Stimulated activated CD8-positive, alpha-beta memory T cell treated with anti-CD3 and anti-CD28 coated beads, Interleukin-12 subunit alpha, Interleukin-12 subunit beta, amount 100 ng/mL, for 24 hours (primary cell): ENCODE data around the gene MAML3.

Experiments used
- DNase-seq: peaks from one replicate; pipeline ENCODE4 v3.0.0-alpha.2; 2020; ENCODE audit errors: extremely low read depth

Gene MAML3

DNA sequence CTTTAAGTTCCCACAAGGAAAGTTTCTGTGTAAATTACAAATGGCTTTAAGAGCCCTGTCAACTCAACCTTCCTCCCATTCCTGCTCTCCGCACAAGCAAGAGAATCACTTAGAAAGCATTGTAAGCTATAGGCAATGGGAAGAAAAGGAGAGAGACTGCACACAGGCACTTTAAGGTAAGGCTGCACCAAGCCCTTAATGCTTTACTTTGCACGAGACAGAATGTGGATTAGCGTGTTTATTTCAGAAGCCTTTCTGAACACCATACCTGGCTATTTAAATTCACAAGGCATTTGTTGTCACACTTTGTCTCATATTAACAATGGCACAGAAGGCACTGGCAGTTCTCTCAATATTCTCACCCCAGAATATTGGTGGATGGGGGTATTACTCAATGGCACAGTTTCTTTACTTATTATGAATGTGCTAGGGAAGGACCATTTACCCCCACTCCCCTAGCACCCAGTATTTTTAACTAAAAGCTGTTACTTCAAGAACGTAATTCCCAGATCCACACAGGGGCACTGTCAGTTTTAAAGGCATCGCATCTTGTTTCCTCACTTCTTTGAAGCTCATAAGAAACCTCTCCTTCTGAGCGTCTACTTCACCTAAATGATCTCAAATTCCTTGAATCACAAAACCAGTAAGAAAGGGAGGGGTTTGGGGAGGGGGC is 150.0 kb downstream of the MAML3 start:
- no peak for DNase-seq

DNA sequence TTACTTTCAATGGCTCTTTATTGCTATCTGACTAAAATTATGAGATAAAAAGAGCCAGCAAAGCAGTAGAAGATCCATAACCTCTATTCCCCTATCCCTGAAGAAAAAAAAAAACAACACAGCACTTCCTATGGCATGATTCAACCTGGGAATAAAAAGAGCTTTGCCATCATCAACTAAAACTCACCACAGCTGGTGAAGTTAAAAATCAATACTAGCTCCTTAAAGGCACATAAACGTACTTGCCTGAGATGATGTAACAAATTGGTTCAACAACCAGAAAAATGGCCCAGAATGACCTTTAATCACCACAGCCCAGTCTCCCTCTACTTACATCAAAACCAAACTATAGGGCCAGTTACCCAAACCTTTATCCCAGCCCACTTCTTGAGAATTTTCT is 153.8 kb downstream of the MAML3 start:
- no peak for DNase-seq

DNA sequence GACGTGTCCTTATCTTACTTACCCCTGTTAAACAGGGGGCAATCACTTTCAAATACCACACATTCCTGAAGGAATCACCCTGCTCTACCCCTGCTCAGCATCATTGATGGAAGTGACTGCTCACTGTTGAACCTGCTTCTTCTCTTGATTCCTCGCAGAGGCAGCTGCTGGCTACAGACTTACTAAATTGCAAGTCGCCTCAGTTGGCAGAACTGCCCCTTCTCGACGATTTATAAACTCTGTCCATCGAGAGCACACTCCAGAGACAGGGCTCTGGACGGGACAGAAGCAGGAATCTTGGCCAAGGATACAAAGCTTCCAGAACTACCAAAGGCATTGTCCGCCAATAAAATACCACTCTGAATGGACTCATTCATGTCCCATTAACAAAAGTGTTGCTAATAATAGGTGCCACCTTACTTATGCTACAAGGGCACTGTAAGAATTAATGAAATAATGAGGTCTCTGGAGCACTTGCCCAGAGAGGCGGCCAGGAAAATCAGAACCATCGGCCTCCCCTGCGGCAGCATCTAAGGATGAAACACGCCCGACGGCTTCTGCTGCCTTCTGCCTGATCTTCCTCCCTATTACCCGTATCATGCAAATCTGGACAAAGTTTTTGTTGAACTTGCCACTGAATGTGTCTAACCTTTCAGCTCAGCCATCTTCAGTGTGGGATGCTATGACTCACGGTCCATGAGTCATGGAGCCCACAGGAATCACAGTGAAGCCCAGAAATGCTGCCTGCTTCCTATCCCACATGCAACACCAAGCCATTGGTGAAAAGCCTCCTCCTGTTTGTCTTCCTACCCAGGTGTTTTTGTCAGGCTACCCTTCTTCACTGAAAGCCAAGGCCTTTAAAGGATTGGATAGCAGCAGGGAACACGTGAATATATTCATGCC is 164.9 kb downstream of the MAML3 start:
- DNase-seq = peak; percentile 5

DNA sequence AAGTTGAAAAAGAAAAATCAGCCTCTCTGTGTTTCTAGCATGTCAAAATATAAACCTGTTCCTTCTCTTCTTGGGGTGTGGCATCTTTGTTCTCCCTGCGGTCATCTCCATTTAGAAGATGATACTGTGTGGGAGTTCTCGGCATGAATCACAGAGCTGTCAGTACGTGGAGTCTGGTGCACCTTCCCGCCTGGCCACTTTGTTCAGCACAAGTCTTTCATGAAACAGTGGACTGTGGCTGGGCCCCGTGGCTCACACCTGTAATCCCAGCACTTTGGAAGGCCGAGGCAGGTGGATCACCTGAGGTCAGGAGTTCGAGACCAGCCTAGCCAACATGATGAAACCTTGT is 166.5 kb downstream of the MAML3 start:
- no peak for DNase-seq

DNA sequence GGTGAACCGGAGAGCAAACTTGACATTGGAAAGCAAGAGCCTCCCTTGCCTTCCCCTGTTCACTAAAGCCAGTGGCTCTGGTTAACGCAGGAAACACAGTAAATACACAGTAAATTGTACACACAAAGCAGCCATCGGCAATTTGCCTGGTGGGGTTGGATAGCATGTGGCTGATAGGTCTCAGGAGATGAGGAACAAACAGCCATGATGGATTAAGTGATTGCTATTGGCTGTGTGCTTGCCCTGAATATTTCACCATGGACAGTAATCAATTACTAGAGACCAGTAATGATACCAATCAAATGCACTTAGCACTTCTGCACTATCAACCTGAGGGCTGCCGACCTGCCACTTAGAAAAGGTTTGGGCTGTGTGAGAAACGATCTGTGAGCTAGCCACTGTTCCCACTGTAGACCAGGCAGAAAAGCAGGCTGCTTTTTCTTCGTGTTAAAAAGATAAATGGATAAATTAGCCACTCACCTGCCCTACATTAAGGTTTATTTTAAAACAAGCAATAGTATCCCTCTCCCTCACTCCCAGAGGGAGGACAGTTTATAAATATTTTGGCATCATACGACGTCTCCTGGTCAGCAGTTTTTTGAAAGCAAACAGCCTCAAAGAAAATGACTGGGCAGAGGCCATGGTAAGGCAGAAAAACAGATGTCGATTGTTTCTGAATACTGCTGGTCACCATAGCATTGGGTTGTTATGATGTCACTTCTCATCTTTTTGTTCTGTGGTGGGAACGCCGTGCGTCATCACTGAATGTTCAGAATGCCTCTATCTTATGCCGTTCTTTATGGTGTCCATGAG is 167.1 kb downstream of the MAML3 start:
- no peak for DNase-seq

DNA sequence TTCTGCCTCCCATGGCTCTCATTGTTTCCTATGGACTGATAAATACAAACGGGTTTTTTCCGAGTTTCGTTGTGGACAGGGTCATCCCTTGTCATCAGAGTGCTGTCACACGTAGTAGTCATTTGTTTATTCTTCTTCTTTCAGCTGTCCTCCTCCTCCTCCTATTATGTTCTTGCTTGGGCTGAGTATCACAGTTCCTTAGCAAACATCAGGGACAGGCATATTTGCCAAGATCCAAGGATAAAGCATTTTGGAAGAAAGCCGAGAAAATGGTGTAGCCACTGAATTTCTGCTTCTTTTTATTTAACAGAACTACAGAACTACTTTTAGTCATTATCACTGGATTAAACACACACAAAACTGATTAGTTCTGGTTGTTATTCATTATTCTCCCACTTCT is 167.9 kb downstream of the MAML3 start:
- DNase-seq = no peak

DNA sequence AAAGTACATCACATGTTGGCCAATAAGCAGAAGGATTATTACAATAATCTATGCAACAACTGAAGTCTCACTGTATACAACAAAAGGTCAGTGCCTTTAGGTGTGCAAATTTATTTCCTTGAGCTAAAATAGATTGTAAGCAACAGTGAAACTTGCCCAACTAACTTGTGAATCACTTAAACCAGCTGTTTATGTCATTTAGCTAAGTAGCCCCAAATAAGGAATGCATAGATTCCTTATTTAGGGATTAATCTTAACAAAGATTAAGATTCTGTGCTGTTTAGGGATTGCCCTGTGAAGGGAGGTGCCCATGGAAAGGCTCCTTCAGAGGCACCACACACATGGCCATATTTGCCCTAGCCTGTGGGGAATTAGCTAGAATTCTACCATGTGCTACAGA is 168.6 kb downstream of the MAML3 start:
- DNase-seq = no peak

DNA sequence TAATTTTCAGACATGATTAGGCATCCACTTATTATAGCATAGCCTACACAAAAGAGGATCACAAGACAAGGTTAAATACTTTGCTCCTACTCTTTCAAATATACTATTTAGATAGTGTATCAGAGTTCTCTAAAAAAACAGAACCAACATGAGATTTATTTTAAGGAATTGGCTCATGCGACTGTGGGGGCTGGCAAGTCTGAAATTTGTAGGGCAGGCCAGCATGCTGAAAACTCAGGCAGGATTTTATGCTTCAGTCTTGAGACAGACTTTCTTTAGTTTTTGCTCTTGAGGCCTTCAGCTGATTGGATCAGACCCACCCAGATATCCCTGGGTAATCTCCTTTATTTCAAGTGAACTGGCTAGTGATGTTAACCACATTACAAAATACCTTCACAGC is 169.5 kb downstream of the MAML3 start:
- no peak for DNase-seq

DNA sequence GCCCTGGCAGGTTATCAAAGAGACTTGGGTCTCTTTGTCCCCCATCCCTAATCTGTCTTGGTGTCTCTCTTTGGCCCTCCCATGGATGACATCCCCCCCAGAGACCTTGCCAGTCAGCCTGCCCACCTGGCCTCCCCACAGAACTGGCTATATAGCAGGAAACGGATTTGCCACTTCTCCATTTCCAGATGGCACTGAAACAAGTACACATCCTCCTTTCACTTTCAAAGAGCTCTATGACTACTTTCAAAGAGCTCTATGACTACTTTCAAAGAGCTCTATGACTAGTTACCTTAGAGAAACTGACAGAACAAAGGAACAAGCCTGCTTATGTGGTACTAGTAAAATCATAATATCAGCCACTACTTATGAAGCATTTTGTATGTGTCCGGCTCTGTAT is 175.3 kb downstream of the MAML3 start:
- no peak for DNase-seq

DNA sequence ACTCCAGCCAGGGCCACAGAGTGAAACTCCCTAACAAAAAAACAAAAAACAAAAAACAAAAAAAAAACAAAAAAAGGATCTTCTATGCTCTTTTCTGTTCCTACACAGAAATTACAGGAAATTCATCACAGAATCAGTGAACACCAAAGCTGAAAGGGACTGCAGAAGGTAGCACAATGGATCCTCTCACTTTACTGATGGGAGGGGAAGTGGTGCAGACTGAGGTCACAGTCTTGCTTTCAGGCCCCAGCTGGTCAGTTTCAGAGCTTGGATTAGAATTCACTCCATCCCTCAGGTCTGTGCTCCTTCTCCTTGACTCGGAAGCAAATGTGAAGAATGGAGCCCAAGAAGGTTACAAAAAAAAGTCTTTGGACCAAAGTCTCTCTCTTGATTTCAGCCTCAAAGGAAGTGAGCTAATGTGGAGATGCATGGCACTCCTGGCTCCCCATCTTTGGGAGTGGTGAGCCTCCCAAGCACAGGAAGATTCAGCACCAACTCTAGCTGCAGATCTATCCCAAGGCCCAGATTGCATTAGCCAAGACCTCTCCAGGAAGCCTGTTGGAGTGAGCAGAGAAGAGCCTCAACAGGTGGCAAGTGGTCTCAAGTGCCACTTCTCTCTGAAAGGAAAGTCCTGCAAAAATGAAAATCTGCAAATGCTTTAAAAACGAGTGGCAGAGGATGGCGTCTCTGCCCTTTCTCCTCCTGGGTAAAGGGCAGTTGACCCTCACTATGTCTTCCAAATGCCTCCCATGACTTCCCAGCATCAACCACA is 176.0 kb downstream of the MAML3 start:
- no peak for DNase-seq

DNA sequence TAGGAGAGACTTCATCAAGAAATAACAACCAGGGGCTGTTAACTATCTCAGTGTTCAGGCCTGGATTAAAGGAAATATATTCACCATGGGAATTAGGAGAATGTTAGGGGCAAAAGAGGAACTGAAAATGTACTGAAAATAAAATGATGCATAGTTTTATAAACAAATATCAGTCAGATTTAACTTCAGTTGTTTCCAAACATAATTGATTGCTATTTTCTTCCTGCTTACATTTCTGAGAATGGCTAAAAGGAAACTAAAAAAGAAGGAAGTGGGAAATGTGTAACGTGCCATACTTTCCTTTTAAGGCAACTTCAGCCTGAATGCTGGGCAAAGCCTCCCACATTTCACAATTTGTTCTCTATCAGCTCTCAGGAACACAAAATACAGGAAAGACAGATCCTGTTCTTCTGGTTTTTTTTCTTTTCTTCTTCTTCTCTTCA is 178.1 kb downstream of the MAML3 start:
- no peak for DNase-seq

DNA sequence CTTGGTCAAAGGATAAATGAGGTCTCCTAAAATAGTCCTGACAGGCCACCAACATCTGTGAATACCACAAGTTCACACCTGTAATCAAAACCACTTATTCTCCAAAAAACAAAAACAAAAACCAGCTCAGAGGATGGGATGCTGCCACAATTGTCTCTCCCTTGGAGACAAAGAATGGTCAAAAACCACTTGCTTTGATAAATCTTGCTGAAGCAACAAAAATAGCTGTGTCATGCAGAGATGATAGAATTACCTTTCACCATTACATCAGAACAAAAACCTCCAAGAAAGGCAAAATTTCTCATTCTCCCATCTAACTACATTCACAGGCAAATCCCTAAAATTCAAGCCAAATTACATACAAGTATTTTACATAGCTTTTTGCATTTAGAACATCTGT is 180.4 kb downstream of the MAML3 start:
- no peak for DNase-seq

DNA sequence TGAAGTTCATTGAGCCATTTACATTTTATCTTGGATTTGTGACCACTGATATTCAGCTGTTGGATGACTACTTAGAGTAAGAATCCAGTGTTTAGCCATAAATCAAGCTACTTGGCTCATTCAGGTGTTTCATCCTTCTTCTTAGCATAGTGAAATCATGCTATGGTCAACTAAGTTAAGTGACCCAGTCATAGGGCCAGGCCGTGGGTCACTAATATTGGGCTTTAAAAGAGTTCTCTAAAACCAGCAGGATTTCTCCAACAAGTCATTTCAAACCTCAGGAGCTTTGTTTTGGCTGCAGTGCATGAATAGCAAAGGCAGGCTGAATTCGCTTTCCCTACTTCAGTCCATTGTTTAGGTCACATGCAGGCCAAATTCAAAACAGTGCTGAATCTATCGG is 181.0 kb downstream of the MAML3 start:
- DNase-seq = no peak

DNA sequence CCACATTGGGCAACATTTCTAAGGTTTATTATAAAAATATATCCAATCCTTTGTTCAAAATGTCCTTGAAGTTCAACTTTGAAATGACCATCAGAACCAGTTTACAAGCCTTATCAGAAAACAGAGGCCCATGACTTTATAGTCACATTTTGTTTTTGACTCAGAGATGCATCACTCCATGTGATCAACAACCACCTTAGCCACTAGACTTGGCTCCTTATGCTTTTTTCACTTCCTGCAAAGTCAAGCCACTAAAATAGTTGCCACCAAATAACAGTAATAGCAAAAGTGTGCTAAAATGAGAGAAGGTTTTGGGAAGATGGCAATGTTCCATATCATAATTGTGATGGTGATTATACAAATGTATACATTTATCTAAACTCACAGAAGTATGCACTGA is 181.7 kb downstream of the MAML3 start:
- no peak for DNase-seq

DNA sequence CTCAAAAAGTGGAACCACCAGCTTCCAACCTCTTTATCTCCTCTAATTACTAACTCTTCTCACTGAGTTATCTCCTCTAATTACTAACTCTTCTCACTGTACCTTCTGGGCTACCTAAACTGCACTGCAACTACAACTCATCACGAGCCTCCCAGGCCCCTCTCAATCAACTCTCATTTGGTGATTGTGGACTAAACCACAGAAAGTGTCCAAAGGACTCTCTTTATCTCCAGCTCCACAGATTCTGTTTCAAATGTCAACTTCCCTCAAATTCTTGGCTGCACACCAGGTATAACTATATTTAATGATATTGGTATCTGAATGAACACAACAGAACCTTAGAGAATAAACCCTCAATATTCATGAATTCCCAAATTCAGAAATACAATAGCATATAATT is 182.9 kb downstream of the MAML3 start:
- no peak for DNase-seq

DNA sequence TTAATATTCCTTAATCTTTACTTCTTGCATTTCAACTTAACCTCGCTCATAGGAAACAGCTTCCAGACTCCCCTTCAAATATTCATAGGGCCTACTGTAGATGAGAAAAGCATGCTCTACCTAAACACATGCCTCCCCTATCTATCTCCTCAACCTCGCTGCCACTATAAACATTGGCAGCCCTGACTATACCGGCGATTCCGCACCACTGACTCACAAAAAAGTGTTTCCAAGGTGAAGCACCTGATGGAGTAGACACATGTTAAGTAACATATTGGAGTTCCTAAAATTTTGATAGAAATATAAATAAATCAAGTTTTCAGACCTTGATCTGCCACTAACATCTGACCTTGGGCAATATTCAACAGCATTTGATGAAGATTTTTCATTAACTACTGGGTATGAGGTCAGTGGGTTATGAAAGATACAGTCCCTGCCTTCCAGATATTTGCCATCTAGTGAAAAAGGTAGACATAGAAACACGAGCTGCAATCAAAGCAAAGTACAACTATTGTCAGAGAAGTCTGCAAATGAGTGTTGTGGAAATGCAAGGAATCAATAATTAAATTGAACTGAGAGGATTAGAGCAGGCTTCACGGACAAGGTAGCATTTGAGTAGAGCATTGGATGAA is 184.2 kb downstream of the MAML3 start:
- DNase-seq = no peak

DNA sequence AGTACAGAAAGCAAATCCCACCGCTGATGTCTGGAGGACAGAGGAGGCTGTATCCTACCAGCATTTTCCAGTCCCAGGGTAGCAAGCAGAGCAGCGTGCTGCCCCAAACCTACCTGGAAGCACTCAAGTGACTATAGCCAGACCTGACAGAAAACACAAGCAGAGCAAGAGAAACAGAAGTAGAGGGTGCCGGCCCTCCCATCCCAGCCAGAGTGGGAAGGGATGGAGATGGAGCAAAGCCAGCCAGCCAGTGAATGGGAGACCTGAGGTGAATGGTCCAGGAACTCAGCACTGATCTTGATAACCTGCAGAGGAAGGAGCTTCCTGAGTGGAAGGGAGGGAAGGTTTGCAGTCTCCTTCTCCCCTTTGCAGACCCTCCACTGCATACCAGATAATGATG is 185.2 kb downstream of the MAML3 start:
- DNase-seq = no peak

DNA sequence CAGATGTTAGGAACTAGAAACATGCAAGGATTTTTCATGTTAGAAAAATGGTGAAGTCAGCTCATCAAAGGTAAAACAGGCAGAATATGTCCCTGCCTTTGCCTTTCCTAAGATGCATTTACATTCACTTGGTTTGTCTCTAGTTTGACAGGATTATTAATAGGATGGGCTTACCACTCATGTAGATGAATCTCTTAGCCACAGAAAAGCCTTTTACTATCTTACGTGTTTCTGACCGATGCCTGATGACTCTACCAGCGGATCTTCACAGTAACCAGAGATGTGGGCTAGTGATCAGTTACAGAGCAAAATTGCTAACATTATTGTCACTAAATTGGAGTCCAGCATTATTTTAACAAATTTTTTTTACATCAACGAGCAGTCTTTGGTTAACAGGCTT is 187.6 kb downstream of the MAML3 start:
- DNase-seq = no peak

DNA sequence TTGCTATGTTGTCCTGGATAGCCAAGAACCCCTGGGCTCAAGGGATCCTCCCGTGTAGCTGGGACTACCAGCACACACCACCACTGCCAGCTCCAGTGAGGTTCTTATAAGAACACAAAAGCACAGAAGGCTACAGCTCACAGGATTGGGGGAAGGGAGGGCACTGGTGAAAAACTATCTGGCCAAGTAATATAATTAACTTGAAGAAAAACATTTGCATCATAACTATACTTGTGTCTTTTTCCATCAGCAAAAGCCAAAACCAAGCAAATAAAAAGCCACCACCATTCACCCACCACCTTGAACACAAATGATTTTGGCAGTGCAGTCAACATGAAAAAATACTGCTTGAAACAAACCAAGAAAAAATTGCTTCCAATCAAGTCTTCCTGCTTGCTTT is 188.2 kb downstream of the MAML3 start:
- no peak for DNase-seq

DNA sequence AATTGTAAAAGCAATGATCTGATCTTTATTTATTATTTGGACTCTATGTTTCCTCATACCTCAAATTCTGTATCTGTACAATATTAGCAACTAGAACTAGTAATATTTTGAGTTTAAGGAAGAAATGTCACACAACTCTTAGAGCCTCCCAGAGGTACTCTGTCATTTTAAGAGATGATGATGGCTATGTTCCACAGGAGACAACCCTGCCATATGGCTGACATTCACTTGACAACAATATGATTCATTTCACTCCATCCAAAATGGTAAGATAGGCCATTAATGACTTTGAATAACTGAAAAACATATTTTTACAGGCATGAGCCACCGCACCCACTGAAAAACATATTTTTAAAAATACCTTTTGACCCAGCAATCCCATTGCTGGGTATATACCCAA is 190.3 kb downstream of the MAML3 start:
- DNase-seq = no peak

DNA sequence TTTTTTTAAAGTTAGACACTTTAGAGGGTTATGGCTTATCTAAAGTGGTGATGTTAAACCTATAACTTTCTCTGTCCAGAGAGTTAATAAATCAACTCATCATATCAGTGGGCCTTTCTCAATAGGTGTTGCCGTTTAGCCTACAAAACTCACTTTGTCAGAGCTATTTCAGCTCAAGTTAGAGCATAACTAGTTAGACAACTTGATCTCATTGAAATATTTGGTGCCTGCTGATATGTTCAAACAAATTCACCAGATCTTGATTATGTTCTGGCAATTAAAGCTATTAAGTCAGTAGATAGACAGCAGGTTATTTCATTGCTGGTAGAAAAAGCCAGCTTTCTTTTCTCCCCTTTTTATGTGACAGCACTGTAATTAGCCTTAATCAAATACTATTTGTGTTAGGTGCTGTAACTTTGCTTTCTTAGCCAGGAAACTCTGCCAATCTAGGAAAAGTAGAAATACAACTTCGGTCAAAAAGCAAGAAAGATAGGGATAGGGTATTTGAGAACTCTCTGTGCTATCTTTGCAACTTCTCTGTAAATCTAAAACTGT is 191.8 kb downstream of the MAML3 start:
- DNase-seq = no peak
